ENCODE results near the gene CMIP.

The CMIP gene

DNA sequence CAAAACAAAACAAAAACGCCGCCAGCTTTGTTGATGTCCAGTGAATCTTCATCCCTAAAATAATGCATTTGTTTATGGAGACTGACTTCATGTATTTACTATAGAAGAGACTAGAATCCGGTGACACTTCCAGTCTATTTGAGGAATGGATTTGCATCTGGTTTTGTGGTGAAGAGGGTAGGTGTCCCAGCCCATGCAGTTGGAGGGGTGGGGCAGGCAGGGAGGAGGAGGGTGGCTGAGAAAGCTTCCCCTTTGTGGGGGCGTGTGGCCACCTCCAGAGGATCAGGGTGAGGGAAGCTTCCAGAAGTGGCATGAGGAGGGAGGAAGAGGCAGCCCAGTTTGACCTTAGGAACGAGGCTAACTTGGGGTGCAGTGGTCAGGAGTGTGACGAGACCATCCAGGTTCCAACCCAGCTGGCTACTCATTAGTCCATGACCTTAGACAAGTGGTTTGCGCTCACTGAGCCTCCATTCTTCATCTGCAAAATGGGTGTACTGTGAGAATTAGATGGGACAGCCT, 69.5 kb downstream of the CMIP start:
- DNase-seq (ENCODE audit: low read depth), result peak; percentile 54
- no peak overlapping the region for H3K4me3 ChIP-seq (ENCODE audit: low read depth, low read length)
- TF ChIP-seq, protein P1, sequence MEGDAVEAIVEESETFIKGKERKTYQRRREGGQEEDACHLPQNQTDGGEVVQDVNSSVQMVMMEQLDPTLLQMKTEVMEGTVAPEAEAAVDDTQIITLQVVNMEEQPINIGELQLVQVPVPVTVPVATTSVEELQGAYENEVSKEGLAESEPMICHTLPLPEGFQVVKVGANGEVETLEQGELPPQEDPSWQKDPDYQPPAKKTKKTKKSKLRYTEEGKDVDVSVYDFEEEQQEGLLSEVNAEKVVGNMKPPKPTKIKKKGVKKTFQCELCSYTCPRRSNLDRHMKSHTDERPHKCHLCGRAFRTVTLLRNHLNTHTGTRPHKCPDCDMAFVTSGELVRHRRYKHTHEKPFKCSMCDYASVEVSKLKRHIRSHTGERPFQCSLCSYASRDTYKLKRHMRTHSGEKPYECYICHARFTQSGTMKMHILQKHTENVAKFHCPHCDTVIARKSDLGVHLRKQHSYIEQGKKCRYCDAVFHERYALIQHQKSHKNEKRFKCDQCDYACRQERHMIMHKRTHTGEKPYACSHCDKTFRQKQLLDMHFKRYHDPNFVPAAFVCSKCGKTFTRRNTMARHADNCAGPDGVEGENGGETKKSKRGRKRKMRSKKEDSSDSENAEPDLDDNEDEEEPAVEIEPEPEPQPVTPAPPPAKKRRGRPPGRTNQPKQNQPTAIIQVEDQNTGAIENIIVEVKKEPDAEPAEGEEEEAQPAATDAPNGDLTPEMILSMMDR (IDR thresholded peaks at IDR 0.05; ENCODE audit: insufficient read depth, low read depth, low read length, missing control alignments), result no peak

DNA sequence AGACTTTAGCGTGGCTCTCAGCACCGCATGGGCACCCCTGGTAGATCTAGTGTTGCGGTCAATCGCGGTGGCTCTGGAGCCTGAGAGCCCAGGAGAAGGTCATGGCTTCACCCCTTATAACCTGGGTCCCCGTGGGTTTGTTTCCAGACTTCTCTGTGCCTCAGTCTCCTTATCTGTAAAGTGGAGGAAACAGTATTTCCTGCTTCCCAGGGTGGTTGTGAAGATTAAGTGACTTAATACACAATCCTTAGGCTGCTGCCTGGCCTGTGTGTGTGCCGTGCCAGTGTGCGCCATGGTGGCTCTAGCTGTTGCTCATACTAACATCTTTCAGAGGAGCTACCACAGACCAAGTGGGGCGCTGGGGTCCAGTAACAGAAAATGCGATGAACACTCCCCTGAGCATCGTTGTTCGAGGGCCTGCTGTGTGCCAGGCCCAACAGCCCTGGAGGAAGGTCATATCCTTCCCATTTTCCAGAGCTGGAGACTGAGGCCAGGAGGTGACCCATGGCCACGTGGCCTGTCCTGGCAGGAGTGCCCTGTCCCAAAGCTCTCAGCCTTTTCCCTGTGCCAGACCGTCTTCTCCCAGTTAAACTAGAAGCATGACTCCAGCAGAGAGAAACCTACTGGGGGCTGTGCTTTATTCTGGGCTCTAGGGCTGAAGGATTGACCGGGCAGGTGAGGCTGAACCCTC, 70.1 kb downstream of the CMIP start:
- DNase-seq (ENCODE audit: low read depth), result no peak
- no peak overlapping the region for H3K4me3 ChIP-seq (ENCODE audit: low read depth, low read length)
- TF ChIP-seq, protein P1 (IDR thresholded peaks at IDR 0.05; ENCODE audit: insufficient read depth, low read depth, low read length, missing control alignments), result no peak

DNA sequence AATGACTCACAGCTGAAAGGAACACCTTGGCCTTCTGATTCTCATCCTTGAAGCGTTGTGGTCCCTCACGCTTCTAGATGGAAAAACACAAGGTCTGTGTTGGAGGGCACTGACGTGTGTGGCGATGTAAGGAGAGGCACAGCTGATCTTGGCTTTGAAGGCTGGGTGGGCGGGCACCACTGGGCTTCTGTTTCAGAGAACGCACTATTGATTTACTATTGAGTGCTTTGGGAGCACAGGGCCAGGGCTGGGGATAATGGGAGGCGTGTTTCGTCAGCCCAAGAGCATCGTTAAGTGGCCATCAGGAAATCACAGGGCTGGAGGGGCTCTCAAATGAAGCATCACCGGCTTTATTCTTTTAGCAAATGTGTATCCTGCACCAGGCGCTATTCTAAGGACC, 70.7 kb downstream of the CMIP start:
- TF ChIP-seq, protein P1 (IDR thresholded peaks at IDR 0.05; ENCODE audit: insufficient read depth, low read depth, low read length, missing control alignments), result no peak
- no peak overlapping the region for H3K4me3 ChIP-seq (ENCODE audit: low read depth, low read length)
- no peak for DNase-seq (ENCODE audit: low read depth)

DNA sequence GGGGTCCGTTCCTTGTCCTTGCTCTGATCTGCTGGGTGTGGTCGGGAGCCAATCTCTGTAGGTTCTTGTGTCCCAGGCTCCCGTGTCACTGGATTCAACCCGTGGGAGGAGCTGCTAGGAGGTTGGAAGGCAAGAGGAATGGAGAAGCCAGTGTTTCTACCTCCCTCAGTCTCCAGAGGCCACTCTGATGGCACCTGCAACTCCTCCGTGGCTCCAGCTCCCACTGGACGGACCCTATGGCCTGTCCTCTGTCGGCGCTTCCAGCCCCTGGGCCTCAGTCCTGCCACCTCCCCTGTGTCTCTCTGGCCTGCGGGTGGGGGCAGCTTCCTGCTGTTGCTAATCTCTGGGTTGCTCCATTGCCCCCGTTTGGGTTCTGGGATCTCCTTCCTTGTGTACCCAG, 71.1 kb downstream of the CMIP start:
- no peak overlapping the region for H3K4me3 ChIP-seq (ENCODE audit: low read depth, low read length)
- no peak for DNase-seq (ENCODE audit: low read depth)
- TF ChIP-seq, protein P1 (IDR thresholded peaks at IDR 0.05; ENCODE audit: insufficient read depth, low read depth, low read length, missing control alignments), result no peak

DNA sequence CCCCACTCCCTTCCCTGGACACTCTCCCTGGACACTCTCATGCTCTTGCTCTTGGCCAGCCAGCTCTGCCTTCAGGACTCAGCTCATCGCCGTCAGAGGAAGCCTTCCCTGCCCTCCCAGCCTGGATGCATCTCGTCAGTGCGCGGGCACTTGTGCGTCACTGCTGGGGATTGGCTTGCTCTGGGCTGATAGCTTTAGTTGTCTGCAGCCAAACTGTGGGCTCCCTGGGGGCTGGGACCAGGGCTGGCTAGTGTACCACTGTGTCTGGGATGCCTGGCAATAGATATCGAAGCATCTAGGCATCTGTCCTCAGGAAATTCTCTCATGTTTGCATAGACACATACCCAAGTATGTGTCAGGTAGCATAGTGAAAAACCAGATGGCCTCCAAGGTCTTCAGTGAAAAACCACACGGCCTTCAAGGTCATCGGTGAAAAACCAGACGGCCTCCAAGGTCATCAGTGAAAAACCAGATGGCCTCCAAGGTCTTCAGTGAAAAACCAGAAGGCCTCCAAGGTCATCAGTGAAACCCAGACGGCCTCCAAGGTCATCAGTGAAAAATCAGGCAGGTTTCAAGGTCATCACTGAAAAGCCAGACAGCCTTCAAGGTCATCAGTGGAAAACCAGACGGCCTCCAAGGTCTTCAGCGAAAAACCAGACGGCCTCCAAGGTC, 72.0 kb downstream of the CMIP start:
- TF ChIP-seq, protein P1 (IDR thresholded peaks at IDR 0.05; ENCODE audit: insufficient read depth, low read depth, low read length, missing control alignments), result no peak
- DNase-seq (ENCODE audit: low read depth), result no peak
- H3K4me3 ChIP-seq (ENCODE audit: low read depth, low read length), result no peak overlapping the region

DNA sequence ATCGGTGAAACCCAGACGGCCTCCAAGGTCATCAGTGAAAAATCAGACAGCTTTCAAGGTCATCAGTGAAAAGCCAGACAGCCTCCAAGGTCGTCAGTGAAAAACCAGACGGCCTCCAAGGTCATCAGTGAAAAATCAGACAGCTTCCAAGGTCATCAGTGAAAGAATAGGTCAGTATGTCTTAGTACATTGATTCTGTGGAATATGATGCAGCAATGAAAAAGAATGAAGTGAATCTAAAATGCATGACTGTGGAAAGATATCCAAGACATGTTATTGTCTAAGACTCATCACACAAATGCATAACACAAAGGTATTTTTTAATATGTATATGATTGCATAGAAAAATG, 72.5 kb downstream of the CMIP start:
- TF ChIP-seq, protein P1 (IDR thresholded peaks at IDR 0.05; ENCODE audit: insufficient read depth, low read depth, low read length, missing control alignments), result no peak
- no peak for DNase-seq (ENCODE audit: low read depth)

More for the DNA sequence above, 72.5 kb downstream of the CMIP start:
- H3K4me3 ChIP-seq (ENCODE audit: low read depth, low read length), result no peak overlapping the region

Data from GM12865 (cell line).